ENCODE results near the gene KIF16B.
A peak's percentile ranks its signal among the peaks of the same experiment; 100 is the strongest.

KIF16B gene

DNA sequence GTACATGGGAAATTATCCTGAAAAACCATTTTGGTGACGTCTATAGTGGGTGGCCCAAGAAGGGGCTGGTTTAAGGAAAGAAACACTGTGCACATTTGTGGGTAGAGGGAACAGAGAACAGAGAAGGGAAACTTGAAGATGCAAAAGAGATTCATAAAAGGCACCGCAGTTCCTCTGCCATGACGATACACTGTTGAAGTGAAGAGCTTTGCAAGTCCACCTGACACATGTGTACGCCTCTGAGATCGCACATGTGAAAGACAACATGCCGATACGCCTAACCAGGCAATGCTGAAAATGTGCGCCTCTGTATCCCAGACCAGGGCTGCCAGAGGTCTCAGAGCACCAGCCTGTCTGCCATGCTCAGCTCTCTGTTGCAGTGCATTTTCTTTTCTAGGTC is 180.9 kb downstream of the KIF16B start:
- no peaks in the 10 kb centered on the region for H3K27me3 ChIP-seq (replicated peaks; ENCODE audit: control insufficient read depth, insufficient read depth, low read length)
- no peak overlapping the region for H3K4me3 ChIP-seq (replicated peaks; ENCODE audit: low read depth, low read length)
- H3K36me3 ChIP-seq (ENCODE audit: control insufficient read depth, insufficient read depth, low read length): no peaks in the 10 kb centered on the region
- TF ChIP-seq, protein P1, sequence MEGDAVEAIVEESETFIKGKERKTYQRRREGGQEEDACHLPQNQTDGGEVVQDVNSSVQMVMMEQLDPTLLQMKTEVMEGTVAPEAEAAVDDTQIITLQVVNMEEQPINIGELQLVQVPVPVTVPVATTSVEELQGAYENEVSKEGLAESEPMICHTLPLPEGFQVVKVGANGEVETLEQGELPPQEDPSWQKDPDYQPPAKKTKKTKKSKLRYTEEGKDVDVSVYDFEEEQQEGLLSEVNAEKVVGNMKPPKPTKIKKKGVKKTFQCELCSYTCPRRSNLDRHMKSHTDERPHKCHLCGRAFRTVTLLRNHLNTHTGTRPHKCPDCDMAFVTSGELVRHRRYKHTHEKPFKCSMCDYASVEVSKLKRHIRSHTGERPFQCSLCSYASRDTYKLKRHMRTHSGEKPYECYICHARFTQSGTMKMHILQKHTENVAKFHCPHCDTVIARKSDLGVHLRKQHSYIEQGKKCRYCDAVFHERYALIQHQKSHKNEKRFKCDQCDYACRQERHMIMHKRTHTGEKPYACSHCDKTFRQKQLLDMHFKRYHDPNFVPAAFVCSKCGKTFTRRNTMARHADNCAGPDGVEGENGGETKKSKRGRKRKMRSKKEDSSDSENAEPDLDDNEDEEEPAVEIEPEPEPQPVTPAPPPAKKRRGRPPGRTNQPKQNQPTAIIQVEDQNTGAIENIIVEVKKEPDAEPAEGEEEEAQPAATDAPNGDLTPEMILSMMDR (IDR thresholded peaks at IDR 0.05; ENCODE audit: insufficient read depth, low read length, poor library complexity, severe bottlenecking): no peak
- peak; percentile 7 for DNase-seq (ENCODE audit: extremely low read depth, insufficient read length)

DNA sequence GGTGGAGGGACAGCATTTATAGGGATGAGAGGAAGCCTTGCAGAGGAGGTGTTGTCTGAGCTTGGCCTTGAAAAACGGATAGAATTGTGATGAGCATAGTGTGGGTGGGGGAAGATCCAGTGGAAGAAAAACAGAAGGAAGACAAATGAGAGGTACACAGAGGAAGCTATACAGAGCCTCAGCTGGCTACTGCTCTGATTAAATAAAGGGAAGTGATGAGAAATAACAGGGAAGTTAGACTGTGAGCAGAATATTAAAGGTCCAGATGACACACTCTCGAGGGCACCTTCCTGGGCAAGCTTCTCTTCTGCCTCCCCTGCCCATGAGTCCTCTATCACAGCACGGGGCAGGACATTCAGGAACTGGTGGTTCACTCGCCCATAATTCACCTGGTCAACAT is 182.3 kb downstream of the KIF16B start:
- DNase-seq (ENCODE audit: extremely low read depth, insufficient read length): no peak
- TF ChIP-seq, protein P1 (IDR thresholded peaks at IDR 0.05; ENCODE audit: insufficient read depth, low read length, poor library complexity, severe bottlenecking): no peak
- H3K27me3 ChIP-seq (replicated peaks; ENCODE audit: control insufficient read depth, insufficient read depth, low read length): no peaks in the 10 kb centered on the region
- H3K36me3 ChIP-seq (ENCODE audit: control insufficient read depth, insufficient read depth, low read length): no peaks in the 10 kb centered on the region
- H3K4me3 ChIP-seq (replicated peaks; ENCODE audit: low read depth, low read length): no peak overlapping the region

DNA sequence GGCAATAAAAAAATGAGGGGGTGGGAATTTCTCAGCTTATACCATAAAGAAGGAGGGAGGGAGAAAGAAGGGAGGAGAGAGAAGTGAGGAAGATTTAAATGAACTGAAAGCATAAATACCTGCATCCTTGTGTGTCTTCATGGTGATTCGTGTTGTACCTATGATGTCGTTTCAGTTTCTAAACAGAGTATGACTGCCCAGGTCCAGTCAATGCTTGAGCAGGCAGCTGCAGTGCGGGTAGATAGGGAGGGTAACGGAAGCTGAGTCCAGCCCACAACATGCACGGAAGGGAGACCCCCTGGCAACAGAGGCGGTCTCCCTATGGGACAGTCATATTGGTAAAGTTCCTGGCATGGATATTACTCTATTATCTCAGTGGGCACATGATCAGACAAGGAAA is 184.5 kb downstream of the KIF16B start:
- Histone ChIP-seq H3K36me3 (ENCODE audit: control insufficient read depth, insufficient read depth, low read length) (no peaks in the 10 kb centered on the region), H3K4me3 (replicated peaks; ENCODE audit: low read depth, low read length) (no peak overlapping the region), H3K27me3 (replicated peaks; ENCODE audit: control insufficient read depth, insufficient read depth, low read length) (no peaks in the 10 kb centered on the region)
- TF ChIP-seq, protein P1 (IDR thresholded peaks at IDR 0.05; ENCODE audit: insufficient read depth, low read length, poor library complexity, severe bottlenecking): no peak
- DNase-seq (ENCODE audit: extremely low read depth, insufficient read length): no peak

DNA sequence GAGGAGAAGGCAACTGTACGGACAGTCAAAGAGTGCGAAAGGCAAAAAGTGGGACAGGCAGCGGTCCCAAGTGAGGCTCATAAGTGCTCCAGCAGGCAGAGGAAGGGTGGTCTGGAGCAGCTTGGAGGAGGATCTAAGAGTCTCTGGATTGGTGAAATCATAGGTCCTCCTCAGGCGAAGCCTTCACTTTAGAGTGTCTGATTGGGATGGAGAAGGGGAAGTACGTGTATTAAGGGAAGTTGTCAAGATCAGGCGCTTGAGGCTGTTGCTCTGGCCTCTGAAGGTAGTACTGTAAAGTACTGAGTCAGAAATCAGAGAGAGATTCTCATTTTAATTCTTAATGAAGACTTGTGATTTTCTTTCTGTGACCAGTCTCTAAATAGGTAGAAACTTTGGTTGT is 185.6 kb downstream of the KIF16B start:
- H3K4me3 ChIP-seq (replicated peaks; ENCODE audit: low read depth, low read length): no peak overlapping the region
- H3K36me3 ChIP-seq (ENCODE audit: control insufficient read depth, insufficient read depth, low read length): no peaks in the 10 kb centered on the region
- no peaks in the 10 kb centered on the region for H3K27me3 ChIP-seq (replicated peaks; ENCODE audit: control insufficient read depth, insufficient read depth, low read length)
- no peak for DNase-seq (ENCODE audit: extremely low read depth, insufficient read length)
- TF ChIP-seq, protein P1 (IDR thresholded peaks at IDR 0.05; ENCODE audit: insufficient read depth, low read length, poor library complexity, severe bottlenecking): no peak

DNA sequence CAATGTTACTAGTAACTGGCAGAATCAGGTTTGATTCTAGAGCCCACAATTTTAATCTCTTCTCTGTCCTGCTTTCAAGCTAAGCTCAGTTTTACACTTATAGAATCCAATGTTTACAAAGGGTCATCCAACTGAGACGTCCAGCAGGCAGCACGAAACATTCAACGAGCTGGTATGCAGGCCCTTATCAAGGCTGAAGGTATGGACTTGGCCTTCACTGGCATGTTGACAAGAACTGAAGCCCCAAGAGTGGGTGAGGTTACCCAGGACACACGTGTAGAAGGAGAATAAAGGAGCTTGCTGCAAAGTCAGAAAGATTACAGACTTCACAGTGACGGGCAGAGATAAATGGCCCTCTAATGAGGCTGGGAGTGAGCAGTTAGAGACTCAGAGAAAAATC is 187.4 kb downstream of the KIF16B start:
- H3K36me3 ChIP-seq (ENCODE audit: control insufficient read depth, insufficient read depth, low read length): no peaks in the 10 kb centered on the region

DNA sequence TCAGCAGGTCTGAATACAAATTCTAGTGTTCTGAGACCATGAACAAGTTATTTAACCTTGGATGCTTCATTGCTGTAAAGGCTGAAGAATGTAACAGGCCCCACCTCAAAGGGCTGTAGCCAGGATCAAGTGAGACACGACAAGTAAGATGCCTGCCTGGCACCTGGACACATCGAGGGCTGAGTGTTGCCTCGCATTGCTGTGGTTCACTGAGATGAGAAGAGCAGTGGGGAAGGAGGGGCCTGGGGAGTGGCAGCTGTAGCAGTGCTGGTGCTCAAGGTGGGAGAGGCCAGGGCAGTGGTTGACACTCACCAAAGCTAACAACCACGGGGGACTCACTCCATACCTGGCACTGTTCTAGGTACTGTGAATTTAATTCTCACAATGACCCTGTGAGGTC is 187.8 kb downstream of the KIF16B start:
- TF ChIP-seq, protein P1 (IDR thresholded peaks at IDR 0.05; ENCODE audit: insufficient read depth, low read length, poor library complexity, severe bottlenecking): no peak
- Histone ChIP-seq H3K36me3 (ENCODE audit: control insufficient read depth, insufficient read depth, low read length) (no peaks in the 10 kb centered on the region), H3K27me3 (replicated peaks; ENCODE audit: control insufficient read depth, insufficient read depth, low read length) (no peaks in the 10 kb centered on the region), H3K4me3 (replicated peaks; ENCODE audit: low read depth, low read length) (no peak overlapping the region)
- DNase-seq (ENCODE audit: extremely low read depth, insufficient read length): no peak

More for the DNA sequence above, 187.4 kb downstream of the KIF16B start:
- TF ChIP-seq, protein P1 (IDR thresholded peaks at IDR 0.05; ENCODE audit: insufficient read depth, low read length, poor library complexity, severe bottlenecking): no peak
- Histone ChIP-seq H3K27me3 (replicated peaks; ENCODE audit: control insufficient read depth, insufficient read depth, low read length) (no peaks in the 10 kb centered on the region), H3K4me3 (replicated peaks; ENCODE audit: low read depth, low read length) (no peak overlapping the region)
- DNase-seq (ENCODE audit: extremely low read depth, insufficient read length): no peak
